Fibroblast of lung (primary cell): ENCODE measurements around the gene SRCIN1. TPM values are rescaled to one million over a fixed set of nuclear protein-coding genes. Genes with fewer than 3 reads are reported as not detected.

ENCODE experiments used
- DNase-seq, 2 donors: peaks; one replicate each; pipeline versions ENCODE4 v3.0.0 to v3.0.0-alpha.2; 2010; ENCODE audit warnings: low read depth in 2 of 2
- H2AFZ ChIP-seq: 2 replicates; pipeline ENCODE4 v1.5.1; 2012; ENCODE audit warnings: low read length, control low read depth, inconsistent platforms
- H3K27ac ChIP-seq: 2 replicates; pipeline ENCODE4 v1.5.1; 2011; ENCODE audit warnings: low read length, control low read depth; ENCODE audit not compliant: insufficient read depth
- H3K27me3 ChIP-seq: 2 replicates; pipeline ENCODE4 v1.5.1; 2011; ENCODE audit warnings: mild to moderate bottlenecking, low read length; ENCODE audit not compliant: control insufficient read depth, insufficient read depth
- H3K36me3 ChIP-seq: 2 replicates; pipeline ENCODE4 v1.5.1; 2011; ENCODE audit warnings: low read length; ENCODE audit not compliant: control insufficient read depth, insufficient read depth
- H3K4me1 ChIP-seq: 2 replicates; pipeline ENCODE4 v1.5.1; 2011; ENCODE audit warnings: low read length; ENCODE audit not compliant: control insufficient read depth, insufficient read depth; ENCODE audit errors: extremely low read depth
- H3K4me2 ChIP-seq: 2 replicates; pipeline ENCODE4 v1.5.1; 2011; ENCODE audit warnings: low read length, control low read depth; ENCODE audit not compliant: insufficient read depth; ENCODE audit errors: extremely low read depth
- H3K4me3 ChIP-seq, 4 experiments: fragments of 200-600 bp in 1 of 4; sonication (generic) in 1 of 4; replicated peaks in 1 of 4; 2 replicates each; pipeline ENCODE4 v1.5.1; 2011 to 2016; ENCODE audit warnings: low read length in 4 of 4, low read depth in 3 of 4, mild to moderate bottlenecking in 3 of 4, control low read depth in 2 of 4, inconsistent platforms in 1 of 4, mixed read lengths in 1 of 4; ENCODE audit not compliant: insufficient read depth in 1 of 4; ENCODE audit errors: control extremely low read depth in 1 of 4
- H3K79me2 ChIP-seq: 2 replicates; pipeline ENCODE4 v1.5.1; 2012; ENCODE audit warnings: mild to moderate bottlenecking, low read length, inconsistent platforms; ENCODE audit not compliant: control insufficient read depth, insufficient read depth
- H3K9ac ChIP-seq: 2 replicates; pipeline ENCODE4 v1.5.1; 2011; ENCODE audit warnings: mild to moderate bottlenecking, low read length, control low read depth; ENCODE audit not compliant: insufficient read depth
- H3K9me3 ChIP-seq: 2 replicates; pipeline ENCODE4 v1.5.1; 2012; ENCODE audit warnings: low read depth, low read length; ENCODE audit not compliant: control insufficient read depth, insufficient read depth
- H4K20me1 ChIP-seq: 2 replicates; pipeline ENCODE4 v1.5.1; 2011; ENCODE audit warnings: low read length; ENCODE audit not compliant: control insufficient read depth, insufficient read depth; ENCODE audit errors: extremely low read depth
- CTCF ChIP-seq, 2 donors: IDR thresholded peaks in 1 of 2; conservative IDR thresholded peaks in 1 of 2; 1 replicate in 1 of 2; 2 replicates in 1 of 2; pipeline ENCODE4 v1.5.1; 2011 to 2012; ENCODE audit warnings: low read length in 2 of 2, control low read depth in 1 of 2, inconsistent platforms in 1 of 2, low read depth in 1 of 2, mild to moderate bottlenecking in 1 of 2
- EZH2 ChIP-seq: IDR thresholded peaks from 2 replicates; pipeline ENCODE4 v1.5.1; 2012; ENCODE audit warnings: low read length, control low read depth, mild to moderate bottlenecking; ENCODE audit errors: missing control alignments
- polyA plus RNA-seq, 2 donors: library from polyadenylated mRNA; depleted of rRNA in 1 of 2; stranded (reverse) in 1 of 2; unstranded in 1 of 2; fragments of >200 nt; gene quantifications; 2 replicates each; pipeline ENCODE4 v1.2.1, GENCODE V29; 2011 to 2012; ENCODE audit warnings: missing spikeins in 1 of 2
- total RNA-seq: library from RNA; depleted of rRNA; stranded (reverse); fragments of >200 nt; gene quantifications from 2 replicates; pipeline ENCODE4 v1.2.1, GENCODE V29; 2014

SRCIN1 gene
- total and polyA plus RNA-seq, 2 donors (not counting 1 experiment from before 2014, with no cell fraction given), result under 0.01 TPM; not detected in 1

- Histone ChIP-seq H3K4me1 (peaks cover 7% of the 10 kb centered on the region), H3K9ac (no peak overlapping the region), H3K27ac (no peak overlapping the region), H3K27me3 (peaks cover 58% of the 10 kb centered on the region), H3K4me3 (peak overlapping the region in 2 of 4 experiments; percentile 10 to 44), H3K4me2 (peak overlapping the region; percentile 87), H4K20me1 (no peaks in the 10 kb centered on the region), H3K36me3 (no peaks in the 10 kb centered on the region), H3K79me2 (no peaks in the 10 kb centered on the region), H3K9me3 (no peaks in the 10 kb centered on the region), H2AFZ (no peak overlapping the region)
- DNase-seq, result no peak
- TF ChIP-seq CTCF (conservative IDR thresholded peaks at IDR 0.05 in 1 of 2, IDR thresholded peaks at IDR 0.05 in 1 of 2; ENCODE audit: low read depth in 1 of 2, low read length in 2 of 2) (no peak), EZH2 (peak; percentile 4)
Measured at GRCh38 chr17:38558728-38559050, 47.1 kb downstream of the SRCIN1 start.

- Histone ChIP-seq H3K27ac (no peak overlapping the region), H3K9ac (no peak overlapping the region), H3K4me3 (peak overlapping the region in 2 of 4 experiments; percentile 44), H3K27me3 (peaks cover 55% of the 10 kb centered on the region), H3K4me2 (peak overlapping the region; percentile 87), H3K79me2 (no peaks in the 10 kb centered on the region), H3K36me3 (no peaks in the 10 kb centered on the region), H3K4me1 (peaks cover 7% of the 10 kb centered on the region), H3K9me3 (no peaks in the 10 kb centered on the region), H4K20me1 (no peaks in the 10 kb centered on the region), H2AFZ (peak overlapping the region; percentile 15)
- peak; percentile 85 to 92 for DNase-seq
- TF ChIP-seq EZH2 (no peak), CTCF (conservative IDR thresholded peaks at IDR 0.05 in 1 of 2, IDR thresholded peaks at IDR 0.05 in 1 of 2; ENCODE audit: low read depth in 1 of 2, low read length in 2 of 2) (peak; percentile 75 to 81)
Measured at GRCh38 chr17:38557836-38558727, 47.7 kb downstream of the SRCIN1 start.

DNA sequence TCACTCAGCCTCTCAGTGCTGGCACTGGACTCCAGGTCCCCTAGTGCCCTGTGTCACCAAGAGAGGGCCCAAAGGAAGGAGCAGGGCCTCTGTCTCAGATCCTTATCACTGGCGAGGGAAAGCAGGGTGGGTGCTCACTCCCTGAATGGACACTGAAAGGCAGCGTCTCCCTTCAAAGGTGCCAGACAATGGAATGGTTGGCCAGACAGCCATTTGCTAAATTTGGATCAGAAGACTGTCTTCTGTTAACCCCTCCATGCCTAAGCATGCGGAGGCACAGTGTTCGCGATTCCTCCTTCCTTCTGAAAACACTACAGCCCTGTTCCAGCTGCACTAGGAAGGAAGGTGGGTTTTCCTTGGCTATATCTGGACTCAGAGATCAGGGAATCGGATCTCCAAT lies 48.4 kb downstream of the SRCIN1 start:
- Histone ChIP-seq H4K20me1 (no peaks in the 10 kb centered on the region), H3K9me3 (no peaks in the 10 kb centered on the region), H2AFZ (no peak overlapping the region), H3K4me2 (peak overlapping the region; percentile 77), H3K4me3 (no peak overlapping the region), H3K27me3 (peaks cover 49% of the 10 kb centered on the region), H3K4me1 (peaks cover 7% of the 10 kb centered on the region), H3K79me2 (no peaks in the 10 kb centered on the region), H3K9ac (no peak overlapping the region), H3K27ac (no peak overlapping the region), H3K36me3 (no peaks in the 10 kb centered on the region)
- no peak for TF ChIP-seq EZH2
- no peak for TF ChIP-seq CTCF (conservative IDR thresholded peaks at IDR 0.05 in 1 of 2, IDR thresholded peaks at IDR 0.05 in 1 of 2; ENCODE audit: low read depth in 1 of 2, low read length in 2 of 2)
- DNase-seq, result no peak
